Astrocyte (in vitro differentiated cells and primary cell): ENCODE results near the gene PCED1B. TPM values are rescaled to one million over a fixed set of nuclear protein-coding genes. Genes with fewer than 3 reads are reported as not detected.

Experiments
- DNase-seq: peaks from one replicate; pipeline ENCODE4 v3.0.0-alpha.2; 2010; ENCODE audit warnings: low read depth
- FAIRE-seq: peaks from 2 replicates; lab custom pipeline; 2011; peaks lifted over from hg19 to GRCh38; lab: Jason Lieb, UNC
- H2AFZ ChIP-seq: 2 replicates; pipeline ENCODE4 v1.6.0; 2012; ENCODE audit warnings: low read depth, low read length, inconsistent platforms
- H3K27ac ChIP-seq: 2 replicates; pipeline ENCODE4 v1.5.1; 2011; ENCODE audit warnings: low read depth, low read length, inconsistent platforms
- H3K27me3 ChIP-seq: 2 replicates; pipeline ENCODE4 v1.6.0; 2011; ENCODE audit warnings: low read length, inconsistent platforms; ENCODE audit not compliant: insufficient read depth
- H3K36me3 ChIP-seq: 2 replicates; pipeline ENCODE4 v1.5.1; 2011; ENCODE audit warnings: low read length, inconsistent platforms; ENCODE audit not compliant: insufficient read depth
- H3K4me1 ChIP-seq: 2 replicates; pipeline ENCODE4 v1.5.1; 2011; ENCODE audit warnings: low read length, inconsistent platforms; ENCODE audit not compliant: insufficient read depth
- H3K4me2 ChIP-seq: 2 replicates; pipeline ENCODE4 v1.6.0; 2012; ENCODE audit warnings: low read length, inconsistent platforms
- H3K4me3 ChIP-seq: 2 replicates; pipeline ENCODE4 v1.5.1; 2011; ENCODE audit warnings: low read depth, mild to moderate bottlenecking, low read length, inconsistent platforms; ENCODE audit not compliant: insufficient read depth
- H3K79me2 ChIP-seq: 2 replicates; pipeline ENCODE4 v1.6.0; 2012; ENCODE audit warnings: mild to moderate bottlenecking, low read length, inconsistent platforms; ENCODE audit not compliant: insufficient read depth
- H3K9ac ChIP-seq: 2 replicates; pipeline ENCODE4 v1.6.0; 2012; ENCODE audit warnings: mild to moderate bottlenecking, low read length, inconsistent platforms
- H3K9me3 ChIP-seq: 2 replicates; pipeline ENCODE4 v1.5.1; 2012; ENCODE audit warnings: low read depth, mild to moderate bottlenecking, low read length, inconsistent platforms; ENCODE audit not compliant: insufficient read depth
- H4K20me1 ChIP-seq: 2 replicates; pipeline ENCODE4 v1.6.0; 2012; ENCODE audit warnings: low read length, inconsistent platforms; ENCODE audit not compliant: insufficient read depth
- H3K27ac Mint-ChIP-seq: one replicate; pipeline ENCODE4 v1.8.0; 2021; ENCODE audit warnings: mild to moderate bottlenecking, mixed read lengths; ENCODE audit not compliant: unreplicated experiment
- H3K27me3 Mint-ChIP-seq: one replicate; pipeline ENCODE4 v1.8.0; 2021; ENCODE audit warnings: low read depth, mixed read lengths; ENCODE audit not compliant: unreplicated experiment
- H3K36me3 Mint-ChIP-seq: one replicate; pipeline ENCODE4 v1.8.0; 2021; ENCODE audit warnings: low read depth, mixed read lengths; ENCODE audit not compliant: unreplicated experiment
- H3K4me1 Mint-ChIP-seq: one replicate; pipeline ENCODE4 v1.8.0; 2021; ENCODE audit warnings: low read depth, mixed read lengths; ENCODE audit not compliant: unreplicated experiment
- H3K4me3 Mint-ChIP-seq: one replicate; pipeline ENCODE4 v1.8.0; 2021; ENCODE audit warnings: mild to moderate bottlenecking, moderate library complexity, mixed read lengths; ENCODE audit not compliant: unreplicated experiment
- H3K9me3 Mint-ChIP-seq: one replicate; pipeline ENCODE4 v1.8.0; 2021; ENCODE audit warnings: mild to moderate bottlenecking, mixed read lengths; ENCODE audit not compliant: unreplicated experiment
- CTCF ChIP-seq: IDR thresholded peaks from 2 replicates; pipeline ENCODE4 v1.5.1; 2011; ENCODE audit warnings: low read depth, mild to moderate bottlenecking, inconsistent platforms, low read length, moderate library complexity; ENCODE audit not compliant: insufficient read depth
- EZH2 ChIP-seq: IDR thresholded peaks from 2 replicates; pipeline ENCODE4 v1.6.1; 2012; ENCODE audit warnings: mild to moderate bottlenecking, low read length, inconsistent platforms; ENCODE audit not compliant: insufficient read depth
- total RNA-seq: library from RNA; stranded (reverse); gene quantifications from 2 replicates; pipeline ENCODE4 v1.2.1, GENCODE V29; 2021

Gene PCED1B
- total RNA-seq, 1 donor from 2014 or later: 1.8 TPM

- H3K27ac Mint-ChIP-seq: peak overlapping the region; percentile 100
- Histone ChIP-seq H3K27me3 (no peaks in the 10 kb centered on the region), H4K20me1 (no peaks in the 10 kb centered on the region), H3K27ac (peak overlapping the region; percentile 95), H3K4me2 (peak overlapping the region; percentile 7), H3K9me3 (no peaks in the 10 kb centered on the region), H2AFZ (no peak overlapping the region), H3K79me2 (no peaks in the 10 kb centered on the region), H3K4me1 (peaks cover 53% of the 10 kb centered on the region), H3K36me3 (no peaks in the 10 kb centered on the region), H3K4me3 (no peak overlapping the region), H3K9ac (peak overlapping the region; percentile 79)
- TF ChIP-seq EZH2: no peak
- TF ChIP-seq CTCF: no peak
- no peak overlapping the region for H3K4me3 Mint-ChIP-seq
- FAIRE-seq (no peak), DNase-seq (no peak)
- peaks cover 2% of the 10 kb centered on the region for H3K36me3 Mint-ChIP-seq
- H3K4me1 Mint-ChIP-seq: peaks cover 61% of the 10 kb centered on the region
- H3K9me3 Mint-ChIP-seq: peaks cover 3% of the 10 kb centered on the region
- H3K27me3 Mint-ChIP-seq: no peaks in the 10 kb centered on the region
Observed at GRCh38 chr12:47272412-47273190, 193.2 kb downstream of the PCED1B start.

DNA sequence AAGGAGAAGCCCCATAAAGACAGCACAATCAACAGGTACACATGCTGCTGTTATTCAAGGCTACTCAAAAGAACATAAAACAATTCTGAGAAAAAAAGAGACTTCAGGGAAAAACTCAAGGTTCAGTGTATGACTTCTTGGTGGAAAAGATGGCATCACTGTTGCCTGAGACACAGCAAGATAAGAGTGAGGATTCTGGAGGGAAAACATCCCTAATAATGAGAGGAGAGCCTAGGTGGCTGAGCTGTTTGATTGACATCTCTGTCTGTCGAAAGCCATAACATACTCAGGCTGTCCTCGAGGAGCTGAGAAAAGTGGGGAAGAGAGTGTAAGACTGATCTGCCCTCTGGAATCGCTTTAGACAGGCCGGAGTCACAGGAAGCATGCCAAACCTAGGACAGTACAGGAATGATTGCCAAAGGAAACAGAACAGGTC is 193.8 kb downstream of the PCED1B start:
- H3K9ac ChIP-seq: peak overlapping the region; percentile 79
- no peaks in the 10 kb centered on the region for H3K27me3 Mint-ChIP-seq
- peaks cover 67% of the 10 kb centered on the region for H3K4me1 Mint-ChIP-seq
- no peak overlapping the region for H2AFZ ChIP-seq
- no peaks in the 10 kb centered on the region for H3K27me3 ChIP-seq
- FAIRE-seq (no peak), DNase-seq (no peak)
- no peaks in the 10 kb centered on the region for H3K79me2 ChIP-seq
- peaks cover 2% of the 10 kb centered on the region for H3K36me3 Mint-ChIP-seq
- H3K9me3 ChIP-seq: no peaks in the 10 kb centered on the region
- H3K4me3 ChIP-seq: no peak overlapping the region
- H3K9me3 Mint-ChIP-seq: peaks cover 3% of the 10 kb centered on the region
- peaks cover 58% of the 10 kb centered on the region for H3K4me1 ChIP-seq
- no peak for TF ChIP-seq CTCF
- no peak for TF ChIP-seq EZH2
- peak overlapping the region; percentile 7 for H3K4me2 ChIP-seq
- H3K27ac Mint-ChIP-seq: peak overlapping the region; percentile 100
- peak overlapping the region; percentile 95 for H3K27ac ChIP-seq
- no peak overlapping the region for H3K4me3 Mint-ChIP-seq
- no peaks in the 10 kb centered on the region for H3K36me3 ChIP-seq
- no peaks in the 10 kb centered on the region for H4K20me1 ChIP-seq

DNA sequence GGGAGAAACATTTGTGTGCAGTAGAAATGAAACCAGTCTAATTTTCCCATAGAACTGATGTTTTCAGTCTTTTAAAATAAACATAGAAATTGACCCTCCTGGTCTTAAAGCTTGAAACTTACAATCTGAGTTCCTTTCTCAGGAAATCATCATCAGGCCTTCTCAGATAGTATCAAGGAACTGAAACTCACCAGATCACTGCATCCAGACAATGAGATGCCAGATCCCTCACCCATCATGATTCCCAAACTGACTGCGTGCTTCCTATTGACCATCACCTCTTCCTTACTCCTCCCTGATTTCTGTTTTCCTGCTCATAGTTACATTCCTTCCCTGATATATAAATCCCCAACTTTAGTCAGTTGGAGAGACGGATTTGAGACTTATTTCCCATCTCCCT is 195.3 kb downstream of the PCED1B start:
- no peaks in the 10 kb centered on the region for H3K9me3 Mint-ChIP-seq
- no peak overlapping the region for H3K4me3 ChIP-seq

More for the DNA sequence above, 195.3 kb downstream of the PCED1B start:
- Histone ChIP-seq H3K27me3 (no peaks in the 10 kb centered on the region), H2AFZ (no peak overlapping the region), H3K27ac (no peak overlapping the region), H3K36me3 (no peaks in the 10 kb centered on the region), H3K4me2 (no peak overlapping the region), H4K20me1 (no peaks in the 10 kb centered on the region), H3K9ac (no peak overlapping the region), H3K4me1 (peaks cover 59% of the 10 kb centered on the region), H3K9me3 (no peaks in the 10 kb centered on the region), H3K79me2 (no peaks in the 10 kb centered on the region)
- DNase-seq: no peak
- Mint-ChIP-seq H3K4me1 (peaks cover 63% of the 10 kb centered on the region), H3K27me3 (no peaks in the 10 kb centered on the region), H3K4me3 (no peak overlapping the region), H3K36me3 (no peaks in the 10 kb centered on the region), H3K27ac (peak overlapping the region; percentile 59)
- no peak for TF ChIP-seq CTCF
- no peak for TF ChIP-seq EZH2
- FAIRE-seq: no peak
